NCI-H226 (cell line): Measurements from ENCODE around the gene TMEM107.
A peak's percentile ranks its signal among the peaks of the same experiment; 100 is the strongest.

ENCODE experiments used
- DNase-seq: peaks from one replicate; pipeline ENCODE4 v3.0.0-alpha.2; 2015

Gene TMEM107

DNA sequence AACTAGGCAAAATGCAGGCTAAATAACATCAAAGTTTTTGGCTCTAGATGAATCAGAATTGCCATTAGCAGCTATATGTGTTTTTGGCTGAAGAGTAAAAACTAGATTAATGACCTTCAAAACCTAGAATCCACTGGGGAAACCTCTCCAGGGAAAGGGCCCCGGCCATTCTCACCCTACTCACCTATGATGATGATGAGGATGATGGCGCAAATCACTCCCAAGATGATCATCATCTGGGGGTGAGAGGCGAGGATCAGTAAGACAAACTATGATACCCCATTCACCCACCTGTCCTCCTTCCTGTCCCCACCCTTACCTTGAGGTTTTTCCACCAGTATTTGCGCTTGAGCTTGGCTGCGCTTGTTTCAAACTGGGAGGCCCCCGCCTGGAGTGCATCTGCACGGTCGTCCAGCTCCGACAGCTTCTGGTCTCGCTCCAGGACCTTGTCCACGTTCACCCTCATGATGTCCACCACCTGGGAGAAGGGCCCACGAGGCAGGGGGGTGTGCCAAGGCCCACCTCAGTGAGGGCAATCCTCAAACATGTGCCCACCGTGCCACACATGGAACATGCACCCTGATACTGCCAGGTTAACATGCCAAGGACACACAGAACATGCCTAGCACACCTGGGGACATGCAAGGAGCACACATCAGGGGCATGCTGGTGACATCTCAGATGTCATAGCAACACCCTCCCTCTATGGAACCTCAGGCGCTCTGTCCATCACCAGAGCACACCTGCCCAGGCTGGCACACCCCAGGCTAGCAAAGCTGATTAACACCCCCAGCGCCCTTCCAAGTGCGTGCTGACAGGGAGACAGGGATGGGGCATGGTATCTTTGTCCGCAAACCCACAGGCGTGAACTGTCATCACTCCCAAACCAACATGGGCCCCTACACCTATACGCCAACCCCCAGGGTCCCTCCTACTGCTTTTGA is 14.6 kb downstream of the TMEM107 start:
- DNase-seq, result no peak

GRCh38 chr17:8160741-8161221 is 15.4 kb downstream of the TMEM107 start:
- DNase-seq, result no peak

DNA sequence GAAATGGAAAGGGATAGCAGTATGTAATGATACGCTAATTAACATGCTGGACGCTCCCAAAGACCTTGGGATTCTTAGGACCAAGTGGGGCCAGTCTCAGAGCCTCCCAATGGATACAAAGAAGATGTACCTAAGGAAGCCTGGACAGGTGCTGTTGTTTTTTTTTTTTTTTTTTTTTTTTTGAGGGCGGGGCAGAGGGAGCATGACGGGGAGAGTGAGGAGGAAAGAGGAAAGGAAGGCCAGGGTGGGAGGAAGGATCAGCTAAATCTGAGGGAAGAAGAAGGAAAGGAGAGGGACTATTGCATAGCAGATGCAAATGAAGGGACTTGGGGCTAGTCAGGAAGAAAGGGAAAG is 16.0 kb downstream of the TMEM107 start:
- no peak for DNase-seq

- no peak for DNase-seq
Observed at GRCh38 chr17:8159459-8160223, 16.5 kb downstream of the TMEM107 start.

DNA sequence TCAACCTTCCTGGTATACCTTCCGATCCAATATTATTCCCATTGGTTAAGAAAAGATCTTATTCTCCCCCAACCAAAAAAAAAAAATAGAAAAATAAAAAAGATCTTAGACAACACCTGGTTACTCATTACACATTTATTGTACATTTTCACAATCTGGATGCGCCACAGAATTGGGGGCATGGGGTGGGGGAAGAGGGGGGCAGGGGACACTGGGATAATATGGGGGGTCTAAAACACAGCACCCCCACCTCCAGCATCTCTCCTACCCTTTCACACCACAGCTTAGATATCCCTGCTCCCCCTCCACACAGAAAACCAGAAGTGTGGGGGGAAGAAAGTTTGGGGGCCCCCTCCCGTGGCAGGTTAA is 17.2 kb downstream of the TMEM107 start:
- no peak for DNase-seq

GRCh38 chr17:8158267-8159031 is 17.7 kb downstream of the TMEM107 start:
- peak; percentile 69 for DNase-seq

DNA sequence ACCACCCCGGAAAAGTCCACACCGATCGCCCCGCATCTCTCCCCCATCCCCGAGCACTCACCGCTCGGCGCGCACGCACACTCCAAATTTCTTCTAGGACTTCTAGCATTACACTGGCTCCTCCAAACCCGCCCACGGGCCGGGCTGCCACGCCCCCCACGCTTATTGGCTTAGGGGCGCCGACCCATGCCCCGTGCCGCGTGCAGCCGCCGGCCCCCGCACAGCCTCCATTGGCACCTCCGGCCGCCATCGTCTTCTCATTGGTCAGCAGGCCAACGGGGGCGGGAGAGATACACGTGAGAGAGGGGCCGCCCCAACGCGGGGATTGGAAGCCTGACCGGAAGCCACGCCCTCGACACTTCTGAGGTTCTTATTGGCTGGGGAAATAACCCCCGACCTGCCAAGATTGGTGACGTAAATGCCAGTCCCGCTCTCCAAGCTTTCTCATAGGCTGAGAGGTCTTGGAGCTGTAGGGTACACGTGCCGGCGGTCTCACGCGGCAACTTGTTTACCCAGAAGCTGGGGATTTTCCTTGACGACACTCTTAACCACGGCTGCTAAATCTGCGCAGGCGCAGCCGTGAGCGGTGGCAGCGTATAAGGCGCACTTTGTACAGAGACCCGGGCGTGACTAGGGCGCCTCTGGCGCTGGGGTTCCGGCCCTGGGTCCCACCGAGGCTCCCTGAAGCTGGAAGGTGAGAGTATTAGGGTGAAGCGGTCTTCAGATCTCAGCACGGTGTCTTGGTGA is 19.8 kb downstream of the TMEM107 start:
- peak; percentile 99 for DNase-seq

GRCh38 chr17:8155996-8156245 is 20.3 kb downstream of the TMEM107 start:
- no peak for DNase-seq

- no peak for DNase-seq
Observed at GRCh38 chr17:8155231-8155995, 20.8 kb downstream of the TMEM107 start.

DNA sequence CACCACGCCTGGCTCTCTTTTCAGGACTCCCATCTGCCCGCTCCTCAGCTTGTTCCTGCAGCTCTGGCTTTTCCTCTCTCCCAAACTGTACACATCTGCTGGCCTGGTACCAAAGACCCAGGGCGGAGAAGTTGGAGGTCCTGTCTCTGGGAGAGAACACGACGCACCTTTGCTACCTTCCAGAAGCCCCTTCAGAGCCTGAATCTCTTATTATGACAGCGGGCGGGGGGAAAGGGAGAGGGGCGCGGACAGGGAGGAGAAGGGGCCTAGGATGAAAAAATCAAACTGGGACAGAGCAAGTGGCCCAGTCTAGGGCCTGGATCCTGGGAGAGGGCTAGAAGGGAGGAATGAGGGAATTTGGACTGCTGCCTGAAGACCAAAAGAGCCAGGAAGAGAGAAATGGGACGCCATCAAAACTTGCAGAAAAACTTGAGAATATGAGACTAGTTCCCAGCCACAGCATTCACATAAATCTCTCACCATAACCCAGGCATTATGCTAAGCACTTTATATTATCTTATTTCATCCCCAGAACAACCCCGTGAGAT is 21.5 kb downstream of the TMEM107 start:
- DNase-seq, result no peak

GRCh38 chr17:8153957-8154607 is 22.1 kb downstream of the TMEM107 start:
- DNase-seq, result peak; percentile 96

DNA sequence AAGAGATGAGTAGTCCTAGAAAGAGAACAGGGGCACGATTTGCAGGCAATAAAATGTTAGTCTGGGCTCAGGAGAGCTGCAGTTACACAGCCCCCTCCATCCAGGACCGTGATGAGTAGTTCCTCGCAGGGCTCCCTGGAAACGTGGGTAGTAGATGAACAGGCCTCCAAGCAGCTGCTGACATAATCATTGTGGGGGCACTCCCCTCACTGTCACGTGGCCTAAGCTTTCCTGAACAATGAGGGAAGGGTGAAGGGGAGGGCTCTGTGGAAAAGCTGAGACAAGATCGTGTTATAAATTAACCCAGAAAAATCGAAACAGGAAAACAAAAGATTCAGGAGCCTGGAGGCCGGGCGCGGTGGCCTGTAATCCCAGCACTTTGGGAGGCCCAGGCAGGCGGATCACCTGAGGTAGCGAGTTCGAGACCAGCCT is 22.6 kb downstream of the TMEM107 start:
- peak; percentile 98 for DNase-seq

- no peak for DNase-seq
Observed at GRCh38 chr17:8153031-8153451, 23.1 kb downstream of the TMEM107 start.

- peak; percentile 95 for DNase-seq
Observed at GRCh38 chr17:8152112-8152775, 23.9 kb downstream of the TMEM107 start, which contains the start of gene PER1. Gene PER1, minus strand, starts transcription at chr17:8152404. Its CDS starts 1,698 bp downstream, at chr17:8150706.

- peak; percentile 44 for DNase-seq
Observed at GRCh38 chr17:8151641-8152111, 24.5 kb downstream of the TMEM107 start.

DNA sequence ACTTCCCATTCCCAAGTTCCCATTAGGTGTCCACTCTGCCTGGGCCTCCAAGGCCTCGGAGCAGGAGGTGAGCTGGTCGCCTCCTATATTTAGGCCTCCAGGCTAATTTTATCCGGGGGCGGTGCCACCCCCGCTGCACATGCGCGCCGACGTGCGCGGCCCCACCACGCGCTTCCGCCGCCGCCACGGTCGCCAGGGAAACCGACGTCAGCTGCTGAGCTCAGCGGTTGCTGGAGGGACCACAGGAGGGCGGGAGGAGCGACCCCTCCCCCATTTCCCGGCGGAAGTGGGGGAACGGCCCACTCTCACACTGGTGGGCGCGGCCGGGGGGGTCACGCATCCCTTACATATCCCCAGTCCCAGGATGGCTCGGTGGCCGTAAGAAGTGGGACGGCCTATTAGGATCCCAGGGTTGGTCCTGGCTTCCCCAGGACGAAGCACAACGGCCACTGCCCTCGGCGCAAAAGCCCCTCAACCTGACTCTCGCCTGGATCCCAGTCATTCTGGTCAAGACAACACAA is 25.0 kb downstream of the TMEM107 start:
- no peak for DNase-seq

DNA sequence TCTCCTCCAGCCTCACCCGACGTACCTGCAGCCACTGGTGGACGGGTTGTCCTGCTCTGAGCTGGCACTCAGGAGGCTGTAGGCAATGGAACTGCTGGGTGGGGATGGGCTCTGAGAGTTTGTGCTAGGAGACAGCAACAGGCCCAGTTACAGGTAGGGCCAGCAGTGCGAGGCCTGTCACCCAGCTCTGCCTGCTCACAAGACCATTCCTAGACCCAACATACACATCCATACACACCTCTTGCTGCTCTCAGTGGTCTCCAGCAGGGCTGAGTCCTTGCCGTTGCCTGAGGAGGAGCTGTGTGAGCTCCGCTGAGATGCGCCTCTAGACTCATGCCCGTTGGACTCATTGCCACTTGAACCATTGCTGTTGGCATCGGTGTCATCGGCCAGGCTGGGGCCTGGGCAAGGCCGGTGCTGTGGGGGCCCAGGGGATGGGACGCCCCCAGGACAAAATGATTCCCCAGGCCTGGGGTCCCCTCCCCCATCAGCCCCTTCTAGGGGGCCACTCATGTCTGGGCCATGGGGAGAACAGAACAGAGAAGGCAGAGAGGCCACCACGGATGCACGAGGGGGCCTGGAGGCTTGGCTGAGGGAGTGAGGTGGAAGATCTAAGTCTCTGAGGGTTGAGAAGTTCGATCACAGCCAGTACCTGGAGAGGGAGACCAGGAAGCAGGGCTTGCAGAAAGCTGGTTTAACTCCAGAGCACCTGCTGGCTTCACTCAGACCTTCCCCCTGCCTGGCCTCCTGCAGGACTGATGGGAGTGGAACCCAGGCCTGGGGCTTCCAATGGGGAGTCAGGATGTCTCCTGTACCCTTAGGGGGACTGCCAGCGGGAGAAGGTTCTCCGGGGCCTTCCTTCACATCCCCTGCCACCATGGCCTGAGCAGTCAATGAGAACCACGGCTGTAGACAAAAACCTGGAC is 25.7 kb downstream of the TMEM107 start:
- no peak for DNase-seq

GRCh38 chr17:8149419-8150193 is 26.6 kb downstream of the TMEM107 start:
- DNase-seq, result no peak
